NCI-H460 (cell line): ENCODE data around the gene CCL18. TPM values are rescaled to one million over a fixed set of nuclear protein-coding genes. Genes with fewer than 3 reads are reported as not detected.
"Not testable (repeated sequence)": the region's sequence is repeated elsewhere in the genome, so short reads cannot be mapped to it uniquely, and the experiment has no call there.

ENCODE experiments used
- DNase-seq: peaks from one replicate; pipeline ENCODE4 v3.0.0-alpha.2; 2016; ENCODE audit warnings: low read depth; ENCODE audit errors: extremely low read depth
- total RNA-seq: library from RNA; depleted of rRNA; stranded (reverse); fragments of >200 nt; shearing (Covaris generic); gene quantifications from 2 replicates; pipeline ENCODE4 v1.2.3, GENCODE V29; 2014

Gene CCL18
- total RNA-seq, 1 experiment from 2014 or later = not detected

DNA sequence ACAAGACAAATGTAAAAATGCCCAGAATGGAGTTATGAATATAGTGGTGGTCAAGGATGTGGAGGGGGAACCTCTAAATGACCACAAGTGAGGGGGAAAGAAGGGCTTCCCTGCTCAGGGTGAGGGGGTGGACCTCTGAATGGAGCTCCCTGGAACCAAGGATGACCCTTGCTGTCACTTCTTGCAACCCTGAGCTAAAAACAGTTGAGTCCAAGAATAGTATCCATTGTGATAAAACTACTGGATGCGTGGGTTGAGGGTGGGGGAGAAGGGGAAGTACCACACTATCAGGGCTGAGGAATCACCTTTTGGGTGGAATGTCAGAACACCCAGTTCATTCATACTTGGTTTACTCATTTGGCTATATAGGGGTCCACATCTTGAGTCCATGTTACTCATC is 34.9 kb downstream of the CCL18 start:
- DNase-seq = not testable (repeated sequence)

DNA sequence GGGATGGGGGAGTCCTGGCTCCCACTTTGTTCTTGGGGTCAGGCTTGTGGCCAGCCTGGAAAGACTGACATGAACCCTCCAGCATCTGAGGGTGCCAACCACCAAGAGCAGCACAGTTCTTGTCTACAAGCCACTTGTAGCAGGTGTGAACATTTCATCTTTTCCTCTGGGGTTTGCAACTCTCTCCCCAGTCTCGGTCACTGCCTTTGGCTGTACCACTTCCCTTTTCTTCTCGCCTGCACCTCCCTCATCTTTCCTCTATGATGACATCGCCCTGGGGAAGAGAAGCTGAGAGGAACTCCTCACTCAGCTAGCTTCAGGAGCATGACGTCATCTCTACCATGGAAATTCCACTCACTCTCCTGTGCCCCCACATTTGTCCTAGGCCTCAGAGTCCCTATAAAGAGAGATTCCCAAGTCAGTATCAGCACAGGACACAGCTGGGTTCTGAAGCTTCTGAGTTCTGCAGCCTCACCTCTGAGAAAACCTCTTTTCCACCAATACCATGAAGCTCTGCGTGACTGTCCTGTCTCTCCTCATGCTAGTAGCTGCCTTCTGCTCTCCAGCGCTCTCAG is 39.4 kb downstream of the CCL18 start, which contains the start of gene CCL4:
TSS of gene CCL4 (plus strand) at position 427 of the 575 bp plus-strand sequence. CDS start at position 506, 79 bp downstream.
- DNase-seq = not testable (repeated sequence)

DNA sequence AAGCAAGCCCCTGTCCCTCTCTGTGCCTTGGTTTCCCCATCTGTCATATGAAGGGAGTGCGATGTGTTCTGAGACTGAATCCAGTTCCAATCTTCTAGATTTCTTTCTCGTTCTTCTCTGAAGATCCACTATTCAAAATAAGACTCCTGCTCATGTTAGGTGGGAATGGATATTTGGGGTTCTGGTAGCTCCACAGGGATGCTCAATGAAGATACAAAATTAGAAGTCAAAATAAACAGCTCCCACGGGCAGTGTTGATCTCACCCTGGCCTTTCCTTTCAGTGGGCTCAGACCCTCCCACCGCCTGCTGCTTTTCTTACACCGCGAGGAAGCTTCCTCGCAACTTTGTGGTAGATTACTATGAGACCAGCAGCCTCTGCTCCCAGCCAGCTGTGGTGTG is 40.2 kb downstream of the CCL18 start:
- DNase-seq = not testable (repeated sequence)

DNA sequence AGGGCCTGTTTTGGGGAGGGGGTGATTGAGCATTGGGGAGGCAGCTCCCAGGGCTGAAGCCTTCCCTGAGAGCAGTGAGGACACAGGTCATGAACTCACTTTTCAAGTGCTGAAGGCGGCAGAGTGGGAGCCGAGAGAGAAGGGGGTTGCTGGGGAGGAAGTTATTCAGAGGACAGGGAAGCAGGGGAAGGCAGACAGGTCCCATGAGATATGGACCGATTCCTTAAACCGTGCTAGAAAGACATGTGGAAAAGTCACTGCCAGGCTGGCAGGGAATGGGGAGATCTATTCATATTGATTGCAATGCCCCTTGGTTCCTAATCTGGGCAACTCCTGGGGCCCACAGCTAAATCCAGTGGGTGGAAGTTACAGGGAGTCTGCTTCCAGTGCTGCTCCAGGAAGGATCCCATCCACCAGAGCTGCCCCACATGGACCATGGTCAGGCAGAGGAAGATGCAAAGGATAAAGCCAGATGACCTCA is 40.7 kb downstream of the CCL18 start:
- DNase-seq = no peak

DNA sequence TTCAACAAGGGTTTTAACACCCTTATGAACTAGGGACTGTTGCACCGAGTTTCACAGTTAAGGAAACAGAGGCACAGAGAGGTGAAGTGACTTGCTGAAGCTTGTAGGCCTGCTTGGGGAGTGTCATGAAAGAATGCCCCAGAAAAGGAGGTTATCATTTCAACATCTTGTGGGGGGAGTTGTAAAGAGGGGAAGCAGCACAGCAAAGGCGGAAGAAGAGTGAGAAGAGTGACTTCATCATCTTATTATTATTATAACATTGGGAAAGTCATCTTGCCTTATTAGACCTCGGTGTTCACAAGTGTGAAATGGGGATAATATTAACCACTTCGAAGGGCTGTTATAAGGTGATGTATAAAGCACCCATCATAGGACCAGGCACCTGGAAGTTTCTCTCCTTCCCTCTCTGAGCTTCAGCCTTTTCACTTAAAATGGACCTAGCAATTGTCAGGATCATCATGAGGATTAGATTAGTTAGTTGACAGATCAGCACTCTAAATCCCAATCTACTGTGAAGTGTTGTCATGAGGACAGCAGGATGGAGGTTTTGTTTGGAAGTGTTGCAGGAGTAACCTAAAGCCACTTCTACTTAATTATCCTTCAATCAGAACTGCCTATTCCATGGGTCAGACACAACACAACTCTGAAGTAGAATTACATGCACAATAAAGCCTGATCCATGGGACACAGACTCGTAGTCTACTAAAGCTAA is 41.9 kb downstream of the CCL18 start:
- DNase-seq = no peak

DNA sequence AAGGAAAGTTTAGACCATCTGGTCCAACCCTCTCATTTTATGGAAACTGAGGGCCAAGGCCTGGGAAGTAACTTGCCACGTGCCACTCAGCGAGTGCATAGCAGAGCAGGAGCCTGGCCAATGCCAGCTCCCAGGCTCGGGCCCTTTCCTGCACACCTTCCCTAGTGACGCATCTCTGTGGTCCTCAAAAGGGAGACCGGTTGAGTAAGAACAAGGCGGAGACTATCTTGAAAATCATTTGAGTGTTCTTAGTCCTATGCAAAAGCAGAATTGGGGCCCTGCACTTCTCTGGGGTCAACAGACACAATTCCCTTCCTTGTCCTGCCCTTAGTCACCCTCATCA is 42.4 kb downstream of the CCL18 start:
- DNase-seq = no peak

DNA sequence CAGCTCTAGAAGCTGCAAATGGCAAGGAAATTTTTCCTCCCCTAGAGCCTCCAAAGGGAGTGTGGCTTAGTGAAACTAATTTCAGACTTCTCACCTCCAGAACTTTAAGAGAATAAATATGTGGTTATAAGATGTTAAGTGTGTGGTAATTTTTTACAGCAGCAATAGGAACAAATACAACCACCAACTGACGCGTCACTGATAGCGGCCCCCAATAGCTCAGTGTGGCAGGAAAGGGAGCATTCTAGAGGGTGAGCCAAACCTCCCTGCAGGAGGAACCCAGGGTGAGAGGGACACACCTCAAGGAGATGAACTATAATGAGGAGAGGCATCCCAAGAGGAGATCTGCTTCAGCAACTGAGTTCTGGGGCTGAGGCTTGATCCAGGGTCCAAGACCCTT is 43.6 kb downstream of the CCL18 start:
- no peak for DNase-seq

DNA sequence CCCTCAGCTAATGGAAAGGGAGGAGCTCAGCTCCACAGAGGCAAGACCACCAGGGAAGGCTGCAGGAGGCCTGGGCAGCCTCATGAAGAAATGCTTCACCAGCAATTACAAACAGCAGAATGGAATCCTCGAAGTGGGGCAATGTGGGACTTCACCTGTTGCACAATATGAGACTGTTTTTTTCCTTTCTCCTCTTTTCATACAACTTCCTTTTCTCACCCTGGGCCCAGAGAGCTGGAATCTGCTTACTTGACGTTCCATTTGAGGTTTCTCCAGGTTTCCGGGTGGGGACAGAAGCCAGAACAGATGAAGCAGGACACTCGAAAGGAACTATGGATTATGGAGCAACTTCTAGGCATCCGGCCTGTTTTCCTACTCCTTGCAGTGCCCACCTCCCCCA is 44.2 kb downstream of the CCL18 start:
- not testable (repeated sequence) for DNase-seq

DNA sequence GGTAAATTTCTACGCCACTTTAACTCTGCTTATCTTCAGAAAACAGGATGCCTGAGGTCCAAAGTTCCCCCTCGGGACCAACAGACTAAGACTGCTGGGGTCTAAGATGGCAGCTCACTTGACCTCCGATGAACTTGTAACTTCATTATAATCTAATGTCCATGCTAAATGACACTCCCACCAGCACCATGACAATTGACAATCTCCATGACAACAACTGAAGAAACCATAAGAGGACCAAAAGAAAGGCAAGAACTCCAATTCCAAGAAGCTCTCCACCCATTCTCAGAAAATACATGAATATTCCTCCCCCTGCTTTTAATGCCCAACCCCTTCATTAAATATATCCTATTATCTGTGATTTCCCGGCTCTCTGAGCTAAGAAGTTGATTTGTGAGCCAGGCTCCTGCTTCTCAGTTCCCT is 47.0 kb downstream of the CCL18 start:
- no peak for DNase-seq

DNA sequence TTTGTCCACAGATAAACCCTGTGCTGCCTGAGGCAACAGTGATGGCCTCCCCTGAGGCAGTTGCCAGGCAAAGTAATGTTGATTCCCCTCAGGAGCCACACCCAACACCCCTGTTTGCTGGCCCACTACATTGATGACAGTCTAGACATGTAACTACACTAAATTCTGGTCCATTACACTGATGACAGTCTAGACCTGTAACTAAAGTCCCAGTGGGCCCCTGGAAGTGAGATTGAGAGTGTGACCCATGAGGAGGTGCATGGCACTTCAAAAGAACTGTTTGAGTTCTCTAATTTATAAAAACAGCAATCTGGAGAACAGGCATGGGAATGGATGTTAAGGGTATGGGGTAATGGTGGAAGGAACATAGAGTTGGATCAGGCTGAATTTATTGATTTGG is 48.5 kb downstream of the CCL18 start:
- no peak for DNase-seq

DNA sequence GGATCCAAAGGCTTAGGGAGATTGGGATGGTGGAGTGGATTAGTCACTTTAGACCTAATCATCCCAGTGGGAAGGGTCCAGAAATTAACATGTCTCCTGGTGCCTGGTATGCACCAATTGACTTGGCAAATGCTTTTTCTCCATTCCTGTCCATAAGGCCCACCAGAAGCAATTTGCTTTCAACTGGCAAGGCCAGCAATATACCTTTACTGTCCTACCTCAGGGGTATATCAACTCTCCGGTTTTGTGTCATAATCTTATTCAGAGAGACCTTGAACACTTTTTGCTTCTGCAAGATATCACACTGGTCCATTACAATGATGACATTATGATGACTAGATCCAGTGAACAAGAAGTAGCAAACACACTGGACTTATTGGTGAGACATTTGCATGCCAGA is 49.1 kb downstream of the CCL18 start:
- not testable (repeated sequence) for DNase-seq

DNA sequence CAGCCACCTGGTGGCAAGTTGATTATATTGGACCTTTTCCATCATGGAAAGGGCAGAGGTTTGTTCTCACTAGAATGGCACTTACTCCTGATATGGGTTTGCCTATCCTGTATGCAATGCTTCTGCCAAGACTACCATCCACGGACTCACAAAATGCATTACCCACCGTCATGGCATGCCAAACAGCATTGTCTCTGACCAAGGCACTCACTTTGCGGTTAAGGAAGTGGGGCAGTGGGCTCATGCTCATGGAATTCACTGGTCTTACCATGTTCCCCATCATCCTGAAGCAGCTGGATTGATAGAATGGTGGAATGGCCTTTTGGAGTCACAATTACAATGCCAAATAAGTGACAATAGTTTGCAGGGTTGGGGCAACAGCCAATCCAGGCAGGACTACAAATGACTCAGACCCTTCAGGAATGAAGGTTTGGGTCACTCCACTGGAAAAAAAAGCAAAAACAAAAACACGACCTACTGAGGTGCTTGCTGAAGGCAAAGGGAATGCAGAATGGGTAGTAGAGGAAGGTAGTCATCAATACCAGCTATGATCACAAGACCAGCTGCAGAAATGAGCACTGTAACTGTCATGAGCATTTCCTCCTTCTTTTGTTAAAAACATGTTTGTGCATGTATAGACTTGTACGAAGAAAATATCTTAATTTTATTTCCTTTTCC is 51.0 kb downstream of the CCL18 start:
- DNase-seq = not testable (repeated sequence)

DNA sequence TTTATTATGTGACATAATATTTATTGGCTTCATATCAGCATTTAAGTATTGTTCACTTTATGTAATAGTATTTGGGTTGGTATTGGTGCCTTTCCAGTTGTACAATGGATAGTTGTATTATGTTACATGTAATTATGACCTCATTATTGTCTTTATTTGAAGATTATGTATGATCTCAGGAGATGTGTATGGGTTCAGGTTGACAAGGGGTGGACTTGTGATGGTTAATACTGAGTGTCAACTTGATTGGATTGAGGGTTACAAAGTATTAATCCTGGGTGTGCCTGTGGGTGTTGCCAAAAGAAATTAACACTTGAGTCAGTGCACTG is 51.5 kb downstream of the CCL18 start:
- not testable (repeated sequence) for DNase-seq

DNA sequence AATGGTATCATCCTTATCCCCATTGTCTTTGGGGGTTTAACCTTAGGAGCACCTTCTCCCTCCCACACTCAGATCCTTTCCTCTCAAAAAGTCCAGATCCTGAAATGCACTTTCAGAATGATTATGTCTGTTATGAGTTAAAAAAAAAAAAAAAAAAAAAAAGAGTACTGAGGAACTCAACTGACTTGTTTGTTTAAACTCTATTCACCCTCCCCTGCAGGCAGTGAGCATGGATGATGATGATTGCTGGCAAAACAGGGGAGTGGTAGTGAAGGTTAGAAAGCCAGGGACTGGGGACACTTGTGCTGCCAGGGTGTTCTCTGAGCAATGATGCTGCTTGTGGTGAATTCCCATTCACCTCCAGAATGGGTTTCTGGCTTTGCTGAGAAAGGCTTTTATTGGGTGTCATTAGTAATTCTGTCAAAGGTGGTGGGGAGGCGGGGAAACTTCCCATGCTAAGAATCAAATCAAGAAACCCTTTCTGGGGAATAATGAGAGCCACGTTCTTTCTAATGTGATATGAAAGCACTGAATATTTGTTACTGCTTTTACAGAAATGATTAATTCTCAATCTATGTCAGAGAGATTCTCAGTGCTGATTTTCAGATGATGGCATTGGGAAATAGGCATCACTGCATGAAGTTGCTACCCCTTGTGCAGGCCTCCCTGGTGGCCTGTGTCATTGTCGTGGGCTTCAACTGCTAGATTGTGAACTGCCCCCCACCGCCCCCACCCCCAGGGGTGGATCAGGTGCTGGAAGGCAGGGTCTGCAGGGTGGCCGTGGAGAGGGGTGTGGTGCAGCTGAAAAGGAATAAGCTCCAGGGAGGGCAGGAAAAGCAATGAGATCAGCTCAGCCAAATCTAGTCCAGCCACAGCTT is 53.7 kb downstream of the CCL18 start:
- DNase-seq = no peak

DNA sequence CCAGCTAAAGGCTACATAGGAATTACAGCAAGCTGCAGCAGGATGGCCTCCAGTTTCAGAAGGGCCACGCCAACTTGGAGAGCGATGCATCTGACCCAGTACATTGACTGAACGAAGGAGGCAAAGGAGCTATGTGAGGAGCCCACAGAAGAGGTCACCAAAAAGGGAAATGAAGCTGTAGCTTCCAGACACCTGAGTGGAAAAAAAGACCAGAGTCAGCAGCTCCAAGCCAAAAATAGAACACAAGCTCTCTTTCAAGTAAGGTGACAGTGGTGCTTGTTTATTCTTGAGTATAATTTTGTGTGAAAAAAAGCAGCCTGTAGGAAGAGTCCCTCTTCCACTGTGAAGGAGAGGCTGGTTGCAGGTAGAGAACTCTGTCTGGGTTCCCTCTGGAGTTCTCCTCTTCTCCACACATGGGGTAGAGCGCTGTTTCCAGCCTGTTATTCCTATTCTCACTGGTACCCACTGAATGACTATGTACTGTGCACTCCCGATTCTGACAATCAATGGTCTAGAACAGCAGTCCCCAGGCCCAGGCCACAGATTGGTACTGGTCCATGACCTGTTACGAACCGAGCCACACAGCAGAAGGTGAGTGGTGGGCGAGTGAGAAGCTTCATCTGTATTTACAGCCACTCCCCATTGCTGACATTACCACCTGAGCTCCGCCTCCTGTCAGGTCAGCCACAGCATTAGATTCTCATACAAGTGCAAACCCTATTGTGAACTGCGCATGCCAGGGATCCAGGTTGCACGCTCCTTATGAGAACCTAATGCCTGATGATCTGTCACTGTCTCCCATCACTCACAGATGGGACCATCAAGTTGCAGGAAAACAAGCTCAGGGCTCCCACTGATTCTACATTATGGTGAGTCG is 54.6 kb downstream of the CCL18 start:
- no peak for DNase-seq

DNA sequence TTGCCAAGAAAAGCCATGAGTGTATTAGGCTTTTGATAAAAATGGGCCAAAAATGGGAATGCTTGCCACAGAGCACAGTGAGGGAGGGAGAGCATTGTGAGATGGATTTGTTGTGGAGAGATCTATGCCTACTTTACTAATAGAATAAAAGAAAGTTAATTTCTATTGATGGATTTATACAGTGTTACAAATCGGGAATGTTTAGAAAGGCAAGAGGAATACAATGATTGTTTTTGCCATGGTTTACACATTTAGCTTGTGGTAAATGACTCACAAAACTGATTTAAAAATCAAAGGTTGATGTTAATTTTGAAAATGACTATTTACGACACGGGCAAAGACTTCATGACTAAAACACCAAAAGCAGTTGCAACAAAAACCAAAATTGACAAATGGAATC is 56.1 kb downstream of the CCL18 start:
- DNase-seq = no peak

DNA sequence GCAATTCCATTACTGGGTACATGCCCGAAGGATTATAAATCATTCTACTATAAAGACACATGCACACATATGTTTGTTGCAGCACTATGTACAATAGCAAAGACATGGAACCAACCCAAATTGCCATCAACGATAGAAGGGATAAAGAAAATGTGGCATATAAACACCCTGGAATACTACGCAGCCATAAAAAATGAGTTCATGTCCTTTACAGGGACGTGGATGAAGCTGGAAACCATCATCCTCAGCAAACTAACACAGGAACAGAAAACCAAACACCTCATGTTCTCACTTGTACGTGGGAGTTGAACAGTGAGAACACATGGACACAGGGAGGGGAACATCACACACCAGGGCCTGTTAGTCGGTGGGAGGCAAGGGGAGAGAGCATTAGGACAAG is 57.0 kb downstream of the CCL18 start:
- not testable (repeated sequence) for DNase-seq
